Measurements from ENCODE around the gene VSTM2L. TPM values are rescaled to one million over a fixed set of nuclear protein-coding genes. Genes with fewer than 3 reads are reported as not detected.

Gene VSTM2L
- total RNA-seq, 1 donor from 2014 or later: 2.2 TPM

GRCh38 chr20:37917461-37917860, 14.5 kb downstream of the VSTM2L start:
- no peak for DNase-seq (ENCODE audit: extremely low read depth, low read depth, low spot score)

- no peak for DNase-seq (ENCODE audit: extremely low read depth, low read depth, low spot score)
Observed at GRCh38 chr20:37918035-37918434, 15.1 kb downstream of the VSTM2L start.

GRCh38 chr20:37919389-37920040, 16.6 kb downstream of the VSTM2L start:
- DNase-seq (ENCODE audit: extremely low read depth, low read depth, low spot score): no peak

GRCh38 chr20:37920270-37920669, 17.3 kb downstream of the VSTM2L start:
- no peak for DNase-seq (ENCODE audit: extremely low read depth, low read depth, low spot score)

GRCh38 chr20:37920679-37921322, 17.9 kb downstream of the VSTM2L start:
- no peak for DNase-seq (ENCODE audit: extremely low read depth, low read depth, low spot score)

- DNase-seq (ENCODE audit: extremely low read depth, low read depth, low spot score): no peak
Observed at GRCh38 chr20:37921341-37921929, 18.5 kb downstream of the VSTM2L start.

GRCh38 chr20:37922016-37922415, 19.1 kb downstream of the VSTM2L start:
- no peak for DNase-seq (ENCODE audit: extremely low read depth, low read depth, low spot score)

GRCh38 chr20:37925265-37926165, 22.6 kb downstream of the VSTM2L start:
- no peak for DNase-seq (ENCODE audit: extremely low read depth, low read depth, low spot score)

GRCh38 chr20:37926612-37927011, 23.7 kb downstream of the VSTM2L start:
- no peak for DNase-seq (ENCODE audit: extremely low read depth, low read depth, low spot score)

- DNase-seq (ENCODE audit: extremely low read depth, low read depth, low spot score): no peak
Observed at GRCh38 chr20:37927410-37928095, 24.6 kb downstream of the VSTM2L start.

GRCh38 chr20:37928996-37929682, 26.2 kb downstream of the VSTM2L start:
- no peak for DNase-seq (ENCODE audit: extremely low read depth, low read depth, low spot score)

GRCh38 chr20:37929683-37930014, 26.7 kb downstream of the VSTM2L start:
- no peak for DNase-seq (ENCODE audit: extremely low read depth, low read depth, low spot score)

- no peak for DNase-seq (ENCODE audit: extremely low read depth, low read depth, low spot score)
Observed at GRCh38 chr20:37931153-37931922, 28.4 kb downstream of the VSTM2L start.

- no peak for DNase-seq (ENCODE audit: extremely low read depth, low read depth, low spot score)
Observed at GRCh38 chr20:37932074-37932473, 29.1 kb downstream of the VSTM2L start.

GRCh38 chr20:37932919-37933318, 30.0 kb downstream of the VSTM2L start:
- DNase-seq (ENCODE audit: extremely low read depth, low read depth, low spot score): no peak

- DNase-seq (ENCODE audit: extremely low read depth, low read depth, low spot score): no peak
Observed at GRCh38 chr20:37933786-37934633, 31.1 kb downstream of the VSTM2L start.

GRCh38 chr20:37934634-37935375, 31.9 kb downstream of the VSTM2L start:
- DNase-seq (ENCODE audit: extremely low read depth, low read depth, low spot score): no peak

- no peak for DNase-seq (ENCODE audit: extremely low read depth, low read depth, low spot score)
Observed at GRCh38 chr20:37935435-37935834, 32.5 kb downstream of the VSTM2L start.
